ENCODE measurements around the gene RANBP1.

Gene RANBP1

GRCh38 chr22:20125201-20126174 is 9.6 kb downstream of the RANBP1 start:
- no peak for DNase-seq

- DNase-seq, result no peak
Observed at GRCh38 chr22:20126284-20127029, 10.6 kb downstream of the RANBP1 start.

GRCh38 chr22:20127318-20127868 is 11.5 kb downstream of the RANBP1 start:
- DNase-seq, result no peak

- DNase-seq, result no peak
Observed at GRCh38 chr22:20127869-20128618, 12.1 kb downstream of the RANBP1 start.

- DNase-seq, result no peak
Observed at GRCh38 chr22:20128619-20128901, 12.7 kb downstream of the RANBP1 start.

- DNase-seq, result no peak
Observed at GRCh38 chr22:20128902-20129746, 13.2 kb downstream of the RANBP1 start.

GRCh38 chr22:20129747-20130014 is 13.8 kb downstream of the RANBP1 start:
- no peak for DNase-seq

GRCh38 chr22:20130319-20130718 is 14.4 kb downstream of the RANBP1 start:
- no peak for DNase-seq

GRCh38 chr22:20130731-20131596 is 15.1 kb downstream of the RANBP1 start:
- DNase-seq, result no peak

GRCh38 chr22:20131597-20131858 is 15.6 kb downstream of the RANBP1 start, which contains the start of gene ZDHHC8:
Gene ZDHHC8 (plus strand): TSS chr22:20131804. CDS start chr22:20131948, 144 bp downstream.
- DNase-seq, result no peak

- DNase-seq, result no peak
Observed at GRCh38 chr22:20131859-20132685, 16.2 kb downstream of the RANBP1 start.

- DNase-seq, result no peak
Observed at GRCh38 chr22:20132686-20133246, 16.9 kb downstream of the RANBP1 start.

- DNase-seq, result no peak
Observed at GRCh38 chr22:20133930-20134549, 18.1 kb downstream of the RANBP1 start.

GRCh38 chr22:20135265-20135664 is 19.4 kb downstream of the RANBP1 start:
- DNase-seq, result no peak

GRCh38 chr22:20135806-20136602 is 20.1 kb downstream of the RANBP1 start:
- no peak for DNase-seq

- DNase-seq, result no peak
Observed at GRCh38 chr22:20136603-20136873, 20.6 kb downstream of the RANBP1 start.

GRCh38 chr22:20137113-20137512 is 21.2 kb downstream of the RANBP1 start:
- DNase-seq, result no peak

GRCh38 chr22:20137671-20138416 is 21.9 kb downstream of the RANBP1 start:
- no peak for DNase-seq

- no peak for DNase-seq
Observed at GRCh38 chr22:20138417-20138738, 22.5 kb downstream of the RANBP1 start.

Data from NCI-H1048 (cell line).